Adrenal gland (tissue), 5 donors: ENCODE measurements around the gene GTPBP1.

Experiments
- CTCF ChIP-seq, 6 experiments: fragments of 450-650 bp in 4 of 6; fragments of 200-600 bp in 2 of 6; sonication (generic) in 1 of 6; IDR thresholded peaks; 1 replicate in 5 of 6; 2 replicates in 1 of 6; pipeline versions ENCODE4 v1.5.1 to v1.8.0; 2016 to 2021; ENCODE audit warnings: antibody characterized with exemption in 6 of 6, mild to moderate bottlenecking in 2 of 6, moderate library complexity in 1 of 6
- POLR2A ChIP-seq, 2 donors: fragments of 450-650 bp; IDR thresholded peaks; one replicate each; pipeline ENCODE4 v1.6.1; 2017; ENCODE audit warnings: antibody characterized with exemption in 2 of 2, mild to moderate bottlenecking in 2 of 2, moderate library complexity in 1 of 2
- donor health status: DM: no; HTN: no; CAD: no.

GRCh38 chr22:38717244-38717643 lies 11.5 kb downstream of the GTPBP1 start:
- TF ChIP-seq CTCF (IDR thresholded peaks at IDR 0.05) (no peak), POLR2A (IDR thresholded peaks at IDR 0.05) (no peak)
